Adipocyte (in vitro differentiated cells): ENCODE results near the gene SORBS1.
A peak's percentile ranks its signal among the peaks of the same experiment; 100 is the strongest.

ENCODE experiments used
- DNase-seq: peaks from one replicate; pipeline ENCODE4 v3.0.0-alpha.2; 2015; ENCODE audit warnings: low read depth
- H3K27me3 ChIP-seq: replicated peaks from 2 replicates; pipeline ENCODE4 v1.7.0; 2013; ENCODE audit warnings: mild to moderate bottlenecking, low read length, moderate library complexity; ENCODE audit not compliant: control insufficient read depth, insufficient read depth
- H3K36me3 ChIP-seq: 2 replicates; pipeline ENCODE4 v1.7.0; 2013; ENCODE audit warnings: low read length, mild to moderate bottlenecking, moderate library complexity; ENCODE audit not compliant: control insufficient read depth, insufficient read depth, severe bottlenecking
- H3K4me1 ChIP-seq: 2 replicates; pipeline ENCODE4 v1.7.0; 2013; ENCODE audit warnings: mild to moderate bottlenecking, low read length, moderate library complexity; ENCODE audit not compliant: control insufficient read depth, insufficient read depth
- H3K4me3 ChIP-seq: 2 replicates; pipeline ENCODE4 v1.7.0; 2013; ENCODE audit warnings: mild to moderate bottlenecking, low read length, moderate library complexity
- H3K9ac ChIP-seq: 2 replicates; pipeline ENCODE4 v1.7.0; 2013; ENCODE audit warnings: mild to moderate bottlenecking, low read length, moderate library complexity
- H3K9me3 ChIP-seq: 2 replicates; pipeline ENCODE4 v1.7.0; 2013; ENCODE audit warnings: mild to moderate bottlenecking, low read length, moderate library complexity; ENCODE audit not compliant: control insufficient read depth

SORBS1 gene

DNA sequence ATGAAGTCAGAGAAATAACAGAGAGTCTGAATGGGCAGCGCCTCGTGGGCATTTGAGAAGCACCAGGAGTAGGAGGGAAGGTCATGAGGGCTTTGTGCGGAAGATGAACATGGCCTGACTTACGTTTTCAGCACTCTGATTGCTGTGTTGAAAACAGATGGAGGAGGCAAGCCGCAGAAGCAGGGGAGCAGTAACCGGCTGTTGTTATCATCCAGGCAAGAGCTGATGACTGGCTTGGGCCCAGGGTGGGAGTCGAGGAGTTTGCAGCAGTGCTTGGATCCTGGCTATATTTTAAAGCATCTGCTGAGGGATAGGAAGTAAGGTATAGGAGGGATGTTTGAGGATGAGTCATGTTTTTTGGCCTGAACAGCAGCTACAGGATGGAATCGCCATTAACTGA lies 257.6 kb downstream of the SORBS1 start:
- H3K36me3 ChIP-seq = no peaks in the 10 kb centered on the region
- no peak overlapping the region for H3K4me3 ChIP-seq
- H3K9me3 ChIP-seq = no peaks in the 10 kb centered on the region
- DNase-seq = no peak
- H3K4me1 ChIP-seq = peaks cover 10% of the 10 kb centered on the region
- H3K27me3 ChIP-seq = no peaks in the 10 kb centered on the region
- no peak overlapping the region for H3K9ac ChIP-seq

DNA sequence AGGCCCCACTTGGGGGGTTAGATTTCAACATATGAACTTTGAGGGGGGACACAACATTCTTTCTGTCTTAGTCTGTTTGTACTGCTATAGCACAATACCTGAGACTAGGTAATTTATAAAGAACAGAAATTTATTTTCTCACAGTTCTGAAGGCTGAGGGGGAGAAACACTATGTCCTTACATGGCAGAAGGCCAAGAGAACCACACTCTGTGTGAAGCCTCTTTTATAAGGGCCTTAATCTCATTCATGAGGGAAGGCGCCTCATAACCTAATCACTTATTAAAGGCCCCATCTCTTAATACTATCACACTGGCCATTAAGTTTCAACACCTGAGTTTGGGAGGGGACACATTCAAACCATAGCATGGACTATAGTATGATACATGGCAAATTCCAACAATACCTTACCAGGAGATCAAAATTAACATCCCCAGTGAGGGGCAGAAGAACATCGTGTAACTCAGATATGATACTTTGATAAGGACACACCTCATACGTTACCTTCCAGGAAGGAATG lies 261.1 kb downstream of the SORBS1 start:
- Histone ChIP-seq H3K4me3 (no peak overlapping the region), H3K9me3 (no peaks in the 10 kb centered on the region), H3K4me1 (peaks cover 7% of the 10 kb centered on the region), H3K27me3 (no peaks in the 10 kb centered on the region), H3K9ac (no peak overlapping the region), H3K36me3 (no peaks in the 10 kb centered on the region)
- DNase-seq = no peak

DNA sequence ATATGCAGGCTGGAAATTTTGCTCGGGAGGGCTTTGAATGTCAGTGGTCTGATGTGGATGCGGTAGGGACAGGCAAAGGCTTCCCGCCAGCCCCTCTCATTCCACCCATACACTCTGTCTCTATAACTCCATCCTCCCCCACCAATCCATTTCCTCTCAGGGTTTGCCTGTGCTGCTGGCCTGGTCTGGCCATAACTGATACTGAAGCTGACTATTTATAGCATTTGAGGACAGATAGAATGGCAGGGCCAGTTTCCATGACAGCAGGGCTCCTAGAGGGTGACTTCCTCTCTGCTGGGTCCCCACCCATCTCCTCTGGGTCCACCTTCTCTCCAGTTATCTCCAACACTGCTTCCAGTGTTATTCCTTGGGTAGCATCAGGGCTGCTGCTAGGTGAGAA lies 263.8 kb downstream of the SORBS1 start:
- Histone ChIP-seq H3K27me3 (no peaks in the 10 kb centered on the region), H3K9ac (no peak overlapping the region), H3K4me3 (no peak overlapping the region), H3K9me3 (no peaks in the 10 kb centered on the region), H3K4me1 (peaks cover 11% of the 10 kb centered on the region), H3K36me3 (no peaks in the 10 kb centered on the region)
- DNase-seq = no peak

DNA sequence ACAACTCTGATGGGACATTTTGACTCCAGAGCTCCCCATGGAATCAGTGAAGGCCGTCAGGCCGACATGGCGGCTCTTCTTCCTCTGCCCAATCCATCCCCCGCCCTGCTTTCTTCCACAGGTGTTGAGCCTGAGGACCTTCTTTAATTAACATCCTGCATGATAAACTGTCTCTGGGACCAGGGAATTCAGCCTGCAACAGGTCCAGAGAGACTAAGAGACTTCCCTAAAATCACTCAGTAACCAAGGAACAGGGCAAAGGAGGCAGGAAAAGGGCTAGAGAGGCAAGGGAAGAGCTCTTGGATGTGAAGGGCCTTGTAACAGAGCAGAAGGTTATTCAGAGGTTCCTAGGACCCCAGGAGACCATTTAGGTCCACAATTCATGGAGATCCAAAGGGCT lies 264.4 kb downstream of the SORBS1 start:
- Histone ChIP-seq H3K36me3 (no peaks in the 10 kb centered on the region), H3K27me3 (no peaks in the 10 kb centered on the region), H3K9me3 (no peaks in the 10 kb centered on the region), H3K4me1 (peaks cover 11% of the 10 kb centered on the region), H3K9ac (no peak overlapping the region), H3K4me3 (no peak overlapping the region)
- DNase-seq = no peak

GRCh38 chr10:95295031-95295755 lies 266.0 kb downstream of the SORBS1 start:
- Histone ChIP-seq H3K4me1 (peaks cover 11% of the 10 kb centered on the region), H3K9me3 (no peaks in the 10 kb centered on the region), H3K4me3 (peak overlapping the region; percentile 78), H3K27me3 (no peaks in the 10 kb centered on the region), H3K9ac (peak overlapping the region; percentile 22), H3K36me3 (no peaks in the 10 kb centered on the region)
- DNase-seq = peak; percentile 37

DNA sequence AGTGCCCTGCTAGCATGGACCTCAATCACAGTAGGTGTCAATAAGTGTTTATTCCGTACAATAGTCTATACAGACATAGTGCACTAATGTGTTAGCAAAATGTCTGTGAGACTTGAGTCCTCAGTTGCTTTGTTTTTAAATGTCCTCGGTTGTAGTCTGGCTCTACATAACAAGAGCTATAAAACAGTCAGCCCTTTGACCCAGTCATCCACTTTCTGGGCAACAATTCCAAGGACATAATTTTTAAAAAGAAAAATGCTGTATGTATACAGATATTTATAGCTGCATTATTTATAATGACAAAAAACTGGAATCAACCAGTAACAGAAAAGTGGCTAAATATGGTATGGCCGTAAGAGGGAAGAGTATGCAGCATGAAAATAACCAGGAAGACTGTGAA lies 267.5 kb downstream of the SORBS1 start:
- H3K36me3 ChIP-seq = no peaks in the 10 kb centered on the region
- peaks cover 20% of the 10 kb centered on the region for H3K4me1 ChIP-seq
- no peaks in the 10 kb centered on the region for H3K9me3 ChIP-seq
- H3K9ac ChIP-seq = no peak overlapping the region
- H3K4me3 ChIP-seq = no peak overlapping the region
- no peak for DNase-seq
- H3K27me3 ChIP-seq = no peaks in the 10 kb centered on the region

GRCh38 chr10:95291365-95292039 lies 269.7 kb downstream of the SORBS1 start:
- DNase-seq = no peak
- H3K4me3 ChIP-seq = peak overlapping the region; percentile 74
- H3K9me3 ChIP-seq = no peaks in the 10 kb centered on the region
- H3K4me1 ChIP-seq = peaks cover 35% of the 10 kb centered on the region
- no peaks in the 10 kb centered on the region for H3K27me3 ChIP-seq
- peak overlapping the region; percentile 78 for H3K9ac ChIP-seq
- H3K36me3 ChIP-seq = no peaks in the 10 kb centered on the region

GRCh38 chr10:95290461-95291364 lies 270.5 kb downstream of the SORBS1 start, which contains the start of gene PDLIM1:
TSS of gene PDLIM1 (minus strand) at chr10:95291003. CDS start at chr10:95290915, 88 bp downstream.
- Histone ChIP-seq H3K4me3 (peak within 1 kb of the TSS; percentile 88), H3K9me3 (no peaks in the 10 kb centered on the region), H3K27me3 (no peaks in the 10 kb centered on the region), H3K9ac (peak within 1 kb of the TSS; percentile 92), H3K36me3 (no peaks in the 10 kb centered on the region), H3K4me1 (peaks cover 35% of the 10 kb centered on the region)
- peak; percentile 86 for DNase-seq

- H3K4me3 ChIP-seq = peak overlapping the region; percentile 88
- H3K4me1 ChIP-seq = peaks cover 28% of the 10 kb centered on the region
- H3K9ac ChIP-seq = peak overlapping the region; percentile 92
- no peaks in the 10 kb centered on the region for H3K27me3 ChIP-seq
- DNase-seq = peak; percentile 13
- no peaks in the 10 kb centered on the region for H3K36me3 ChIP-seq
- no peaks in the 10 kb centered on the region for H3K9me3 ChIP-seq
These were observed 271.2 kb downstream of the SORBS1 start for GRCh38 chr10:95289921-95290421.

- peak overlapping the region; percentile 88 for H3K4me3 ChIP-seq
- H3K9me3 ChIP-seq = no peaks in the 10 kb centered on the region
- H3K9ac ChIP-seq = peak overlapping the region; percentile 92
- no peaks in the 10 kb centered on the region for H3K36me3 ChIP-seq
- DNase-seq = peak; percentile 22
- peaks cover 25% of the 10 kb centered on the region for H3K4me1 ChIP-seq
- H3K27me3 ChIP-seq = no peaks in the 10 kb centered on the region
These were observed 271.9 kb downstream of the SORBS1 start for GRCh38 chr10:95289003-95289920.
